HepG2 (cell line): ENCODE measurements around the gene C11orf54. TPM values are rescaled to one million over a fixed set of nuclear protein-coding genes. Genes with fewer than 3 reads are reported as not detected.

Source experiments
- GABPB1 ChIP-seq: IDR thresholded peaks from 2 replicates; pipeline ENCODE4 v1.6.1; 2016; ENCODE audit warnings: mild to moderate bottlenecking, missing genetic modification reagents, moderate library complexity, missing compliant biosample characterization
- JARID2 ChIP-seq: sonication (generic); formaldehyde crosslinking; IDR thresholded peaks from 2 replicates; pipeline ENCODE4 v1.8.1; 2023; ENCODE audit warnings: missing genetic modification reagents, inconsistent platforms; ENCODE audit not compliant: insufficient replicate concordance
- JUNB ChIP-seq: sonication (generic); formaldehyde crosslinking; IDR thresholded peaks from 2 replicates; pipeline ENCODE4 v1.8.0; 2022; ENCODE audit warnings: missing genetic modification reagents, mild to moderate bottlenecking, borderline replicate concordance
- MYC ChIP-seq: sonication (generic); formaldehyde crosslinking; IDR thresholded peaks from 2 replicates; pipeline ENCODE4 v1.9.0; 2021; ENCODE audit warnings: missing genetic modification reagents, borderline replicate concordance
- PHF21A ChIP-seq: sonication (generic); formaldehyde crosslinking; IDR thresholded peaks from 2 replicates; pipeline ENCODE4 v1.5.0; 2020; ENCODE audit warnings: mild to moderate bottlenecking, missing genetic modification reagents
- REL ChIP-seq: sonication (generic); formaldehyde crosslinking; conservative IDR thresholded peaks from 2 replicates; pipeline ENCODE4 v1.8.0; 2022; ENCODE audit warnings: mild to moderate bottlenecking, missing genetic modification reagents, moderate library complexity
- RELA ChIP-seq: sonication (generic); formaldehyde crosslinking; IDR thresholded peaks from 2 replicates; pipeline ENCODE4 v1.4.0; 2020; ENCODE audit warnings: missing genetic modification reagents
- SNAI1 ChIP-seq: sonication (generic); formaldehyde crosslinking; IDR thresholded peaks from 2 replicates; pipeline ENCODE4 v1.5.0; 2020; ENCODE audit warnings: mild to moderate bottlenecking, missing genetic modification reagents, borderline replicate concordance
- TGIF2 ChIP-seq: IDR thresholded peaks from 2 replicates; pipeline ENCODE4 v1.6.1; 2016; ENCODE audit warnings: control low read depth, missing compliant biosample characterization
- ZNF317 ChIP-seq: sonication (generic); formaldehyde crosslinking; IDR thresholded peaks from 2 replicates; pipeline ENCODE4 v1.5.0; 2020; ENCODE audit warnings: mild to moderate bottlenecking, missing genetic modification reagents
- polyA plus RNA-seq, 8 experiments: library from polyadenylated mRNA; depleted of rRNA in 3 of 8; stranded (reverse) in 7 of 8; unstranded in 1 of 8; fragments of >200 nt; fragmentation: Illumina TruSeq in 4 of 8; extraction: Trizol in 4 of 8; gene quantifications; 2 replicates each; pipeline versions ENCODE4 v1.2.1 to v1.2.3, GENCODE V29; 2011 to 2016; ENCODE audit warnings: low read depth in 4 of 8, missing spikeins in 1 of 8, mixed read lengths in 1 of 8; ENCODE audit not compliant: insufficient read depth in 1 of 8
- total RNA-seq, 5 experiments: library from RNA; depleted of rRNA; stranded (reverse); fragments of >200 nt; fragmentation: Illumina TruSeq; extraction: Trizol; gene quantifications; 2 replicates each; pipeline ENCODE4 v1.2.3, GENCODE V29; 2016; ENCODE audit warnings: low read depth in 1 of 5
- TF ChIP-seq, protein P1 (sequence below): sonication (generic); formaldehyde crosslinking; IDR thresholded peaks from 2 replicates; pipeline ENCODE4 v1.5.0; 2020; ENCODE audit warnings: mild to moderate bottlenecking, low read depth, missing genetic modification reagents, borderline replicate concordance
- TF ChIP-seq, protein P2 (sequence below): sonication (generic); formaldehyde crosslinking; IDR thresholded peaks from 2 replicates; pipeline ENCODE4 v1.8.0; 2022; ENCODE audit warnings: mild to moderate bottlenecking, missing genetic modification reagents; ENCODE audit not compliant: insufficient replicate concordance
- TF ChIP-seq, protein P3 (sequence below), 2 experiments: fragments of 450-650 bp in 1 of 2; sonication (generic) in 1 of 2; formaldehyde crosslinking in 1 of 2; IDR thresholded peaks; 2 replicates each; pipeline versions ENCODE4 v1.6.1 to v1.8.0; 2016 to 2022; ENCODE audit warnings: antibody characterized with exemption in 1 of 2, mild to moderate bottlenecking in 1 of 2, missing genetic modification reagents in 1 of 2
- TF ChIP-seq, protein P4 (sequence below): IDR thresholded peaks from 2 replicates; pipeline ENCODE4 v1.6.1; 2016; ENCODE audit warnings: mild to moderate bottlenecking

The C11orf54 gene
- total and polyA plus RNA-seq, 2 of the 13 experiments (the other 11 are each of a cell fraction or from before 2014, with no cell fraction given) = 42.7 to 50.1 TPM

DNA sequence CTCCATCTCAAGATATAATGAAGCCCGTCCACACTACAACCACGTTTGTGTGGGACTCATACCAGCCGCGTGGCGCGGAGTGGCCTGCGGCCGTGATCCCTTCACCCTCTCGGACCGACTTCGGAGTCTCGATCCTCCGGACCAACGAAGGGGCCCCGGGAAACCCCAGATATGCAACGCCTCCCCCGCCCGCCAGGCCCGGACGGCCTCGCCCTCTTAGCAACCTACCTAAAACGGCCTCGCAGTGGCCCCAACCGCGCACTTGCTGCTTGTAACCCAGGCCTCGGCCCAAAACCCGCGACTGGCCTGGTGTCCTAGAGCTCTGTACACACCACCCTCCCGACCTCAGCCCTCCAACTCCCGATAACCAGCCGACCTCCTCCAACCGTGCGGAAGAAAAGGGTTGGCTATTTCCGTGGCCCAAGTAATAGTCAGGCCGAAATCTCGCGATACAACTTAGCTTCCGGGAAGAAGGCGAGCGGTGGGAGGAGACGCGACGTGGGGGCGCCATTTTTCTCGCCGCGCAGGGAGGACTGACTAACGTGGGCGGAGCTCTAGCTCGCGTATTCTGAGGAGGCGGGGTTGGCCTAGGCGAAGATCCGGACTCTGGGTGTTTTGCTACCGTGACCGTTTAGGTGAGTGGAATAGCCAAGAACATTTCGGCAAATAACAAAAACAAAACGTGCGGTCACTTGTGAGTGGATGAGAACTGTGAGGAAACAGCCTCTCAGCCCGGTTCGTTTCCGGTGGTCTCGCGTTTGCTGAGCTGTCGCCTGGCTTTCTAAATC is at the start of gene C11orf54, which contains the start of gene TAF1D (continued):
- TF ChIP-seq RELA (CRISPR knock-in tag) = no peak
- TF ChIP-seq TGIF2 = peak; percentile 92
- TF ChIP-seq, protein P1, sequence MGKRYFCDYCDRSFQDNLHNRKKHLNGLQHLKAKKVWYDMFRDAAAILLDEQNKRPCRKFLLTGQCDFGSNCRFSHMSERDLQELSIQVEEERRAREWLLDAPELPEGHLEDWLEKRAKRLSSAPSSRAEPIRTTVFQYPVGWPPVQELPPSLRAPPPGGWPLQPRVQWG (CRISPR knock-in tag) = no peak
- 0 out of 2 replicates have a peak, but pooled peaks have one; percentile 56 for TF ChIP-seq REL (CRISPR knock-in tag)
- 0 out of 2 replicates have a peak, but pooled peaks have one; percentile 51 for TF ChIP-seq PHF21A (CRISPR knock-in tag)
- TF ChIP-seq, protein P2, sequence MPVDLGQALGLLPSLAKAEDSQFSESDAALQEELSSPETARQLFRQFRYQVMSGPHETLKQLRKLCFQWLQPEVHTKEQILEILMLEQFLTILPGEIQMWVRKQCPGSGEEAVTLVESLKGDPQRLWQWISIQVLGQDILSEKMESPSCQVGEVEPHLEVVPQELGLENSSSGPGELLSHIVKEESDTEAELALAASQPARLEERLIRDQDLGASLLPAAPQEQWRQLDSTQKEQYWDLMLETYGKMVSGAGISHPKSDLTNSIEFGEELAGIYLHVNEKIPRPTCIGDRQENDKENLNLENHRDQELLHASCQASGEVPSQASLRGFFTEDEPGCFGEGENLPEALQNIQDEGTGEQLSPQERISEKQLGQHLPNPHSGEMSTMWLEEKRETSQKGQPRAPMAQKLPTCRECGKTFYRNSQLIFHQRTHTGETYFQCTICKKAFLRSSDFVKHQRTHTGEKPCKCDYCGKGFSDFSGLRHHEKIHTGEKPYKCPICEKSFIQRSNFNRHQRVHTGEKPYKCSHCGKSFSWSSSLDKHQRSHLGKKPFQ (CRISPR knock-in tag) = peak; percentile 50
- no peak; the same call in 1 of the 2 replicates for TF ChIP-seq JUNB (CRISPR knock-in tag)
- TF ChIP-seq, protein P3, sequence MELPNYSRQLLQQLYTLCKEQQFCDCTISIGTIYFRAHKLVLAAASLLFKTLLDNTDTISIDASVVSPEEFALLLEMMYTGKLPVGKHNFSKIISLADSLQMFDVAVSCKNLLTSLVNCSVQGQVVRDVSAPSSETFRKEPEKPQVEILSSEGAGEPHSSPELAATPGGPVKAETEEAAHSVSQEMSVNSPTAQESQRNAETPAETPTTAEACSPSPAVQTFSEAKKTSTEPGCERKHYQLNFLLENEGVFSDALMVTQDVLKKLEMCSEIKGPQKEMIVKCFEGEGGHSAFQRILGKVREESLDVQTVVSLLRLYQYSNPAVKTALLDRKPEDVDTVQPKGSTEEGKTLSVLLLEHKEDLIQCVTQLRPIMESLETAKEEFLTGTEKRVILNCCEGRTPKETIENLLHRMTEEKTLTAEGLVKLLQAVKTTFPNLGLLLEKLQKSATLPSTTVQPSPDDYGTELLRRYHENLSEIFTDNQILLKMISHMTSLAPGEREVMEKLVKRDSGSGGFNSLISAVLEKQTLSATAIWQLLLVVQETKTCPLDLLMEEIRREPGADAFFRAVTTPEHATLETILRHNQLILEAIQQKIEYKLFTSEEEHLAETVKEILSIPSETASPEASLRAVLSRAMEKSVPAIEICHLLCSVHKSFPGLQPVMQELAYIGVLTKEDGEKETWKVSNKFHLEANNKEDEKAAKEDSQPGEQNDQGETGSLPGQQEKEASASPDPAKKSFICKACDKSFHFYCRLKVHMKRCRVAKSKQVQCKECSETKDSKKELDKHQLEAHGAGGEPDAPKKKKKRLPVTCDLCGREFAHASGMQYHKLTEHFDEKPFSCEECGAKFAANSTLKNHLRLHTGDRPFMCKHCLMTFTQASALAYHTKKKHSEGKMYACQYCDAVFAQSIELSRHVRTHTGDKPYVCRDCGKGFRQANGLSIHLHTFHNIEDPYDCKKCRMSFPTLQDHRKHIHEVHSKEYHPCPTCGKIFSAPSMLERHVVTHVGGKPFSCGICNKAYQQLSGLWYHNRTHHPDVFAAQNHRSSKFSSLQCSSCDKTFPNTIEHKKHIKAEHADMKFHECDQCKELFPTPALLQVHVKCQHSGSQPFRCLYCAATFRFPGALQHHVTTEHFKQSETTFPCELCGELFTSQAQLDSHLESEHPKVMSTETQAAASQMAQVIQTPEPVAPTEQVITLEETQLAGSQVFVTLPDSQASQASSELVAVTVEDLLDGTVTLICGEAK (IDR thresholded peaks at IDR 0.05) = no peak
- TF ChIP-seq, protein P3 (CRISPR knock-in tag; IDR thresholded peaks at IDR 0.05) = peak; percentile 30; the same call in 1 of the 2 replicates
- no peak for TF ChIP-seq ZNF317 (CRISPR knock-in tag)
- TF ChIP-seq GABPB1 = peak; percentile 92
- TF ChIP-seq, protein P4, sequence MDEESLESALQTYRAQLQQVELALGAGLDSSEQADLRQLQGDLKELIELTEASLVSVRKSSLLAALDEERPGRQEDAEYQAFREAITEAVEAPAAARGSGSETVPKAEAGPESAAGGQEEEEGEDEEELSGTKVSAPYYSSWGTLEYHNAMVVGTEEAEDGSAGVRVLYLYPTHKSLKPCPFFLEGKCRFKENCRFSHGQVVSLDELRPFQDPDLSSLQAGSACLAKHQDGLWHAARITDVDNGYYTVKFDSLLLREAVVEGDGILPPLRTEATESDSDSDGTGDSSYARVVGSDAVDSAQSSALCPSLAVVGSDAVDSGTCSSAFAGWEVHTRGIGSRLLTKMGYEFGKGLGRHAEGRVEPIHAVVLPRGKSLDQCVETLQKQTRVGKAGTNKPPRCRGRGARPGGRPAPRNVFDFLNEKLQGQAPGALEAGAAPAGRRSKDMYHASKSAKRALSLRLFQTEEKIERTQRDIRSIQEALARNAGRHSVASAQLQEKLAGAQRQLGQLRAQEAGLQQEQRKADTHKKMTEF (CRISPR knock-in tag) = peak; percentile 89
- peak; percentile 73 for TF ChIP-seq JARID2 (CRISPR knock-in tag)
- no peak for TF ChIP-seq SNAI1 (CRISPR knock-in tag)
- TF ChIP-seq MYC = peak; percentile 86
